ENCODE measurements around the gene KRTAP29-1. TPM values are rescaled to one million over a fixed set of nuclear protein-coding genes. Genes with fewer than 3 reads are reported as not detected.

The KRTAP29-1 gene
- total RNA-seq, 2 experiments from 2014 or later: not detected

DNA sequence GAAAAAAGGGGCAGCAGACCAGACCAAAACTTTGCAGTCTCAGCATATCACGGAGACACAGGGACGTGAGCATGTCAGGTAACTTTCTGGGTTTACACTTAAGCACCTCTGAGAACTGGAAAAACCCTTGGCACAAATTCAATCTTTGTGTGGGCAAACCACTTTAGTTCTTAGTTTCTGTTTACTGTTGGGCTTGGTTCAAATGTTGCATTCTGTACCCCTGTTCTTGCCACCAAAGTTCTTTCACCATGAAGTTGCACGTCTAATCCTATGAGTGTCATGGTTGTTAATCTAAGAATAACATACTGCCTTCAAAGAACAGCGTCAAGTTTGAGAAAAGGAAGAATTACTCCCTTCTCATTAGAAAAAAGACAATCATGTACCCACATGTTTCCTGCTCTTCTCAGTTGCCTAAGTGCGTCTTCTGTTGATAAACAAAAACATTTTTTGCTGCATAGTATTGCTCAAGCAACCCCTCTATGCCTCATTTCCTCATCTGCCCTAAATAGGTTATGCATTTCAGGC, 36.4 kb upstream of the KRTAP29-1 start:
- Mint-ChIP-seq H3K4me3 (no peak overlapping the region), H3K4me1 (ENCODE audit: low read depth) (peaks cover 80% of the 10 kb centered on the region), H3K36me3 (peaks cover 12% of the 10 kb centered on the region)

DNA sequence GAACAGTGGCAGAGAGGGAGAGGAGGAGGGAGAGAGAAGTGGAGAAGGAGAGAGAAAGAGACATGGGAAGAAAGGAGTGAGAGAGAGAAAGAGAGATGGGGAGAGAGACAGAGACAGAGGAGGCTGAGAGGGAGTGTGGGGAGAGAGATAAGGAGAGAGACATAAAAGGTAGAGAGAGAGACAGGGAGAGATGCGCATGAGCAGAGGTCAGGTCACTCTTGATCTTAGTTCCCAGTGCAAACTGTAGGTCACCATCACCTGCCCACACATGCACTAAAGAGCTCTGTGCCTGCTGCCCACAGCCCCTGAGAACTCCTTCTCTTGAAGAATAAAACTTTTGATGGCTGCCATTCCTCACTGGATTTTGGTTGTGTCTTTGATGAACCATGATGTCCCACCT, 33.1 kb upstream of the KRTAP29-1 start:
- no peaks in the 10 kb centered on the region for H3K27me3 Mint-ChIP-seq
- no peak for DNase-seq
- no peak overlapping the region for H3K4me3 Mint-ChIP-seq
- intact Hi-C loops (cut with micrococcal nuclease): loop anchor here (5.0 kb wide), 2 partner anchors 162 to 418 kb away; no protein-coding TSS in a partner anchor
- no peaks in the 10 kb centered on the region for H3K36me3 Mint-ChIP-seq
- H3K27ac Mint-ChIP-seq: no peak overlapping the region
- CTCF ChIA-PET: no interaction called here
- POLR2A ChIA-PET: no interaction called here
- no peaks in the 10 kb centered on the region for H3K9me3 Mint-ChIP-seq
- H3K4me1 Mint-ChIP-seq (ENCODE audit: low read depth): peaks cover 63% of the 10 kb centered on the region

More for the DNA sequence above, 36.4 kb upstream of the KRTAP29-1 start:
- H3K27ac Mint-ChIP-seq: peak overlapping the region; percentile 68
- DNase-seq: peak; percentile 43
- CTCF ChIA-PET: interaction anchor here (2.8 kb wide), 1 partner anchor 65 kb away, joined by 10 read pairs; no protein-coding TSS in a partner anchor
- POLR2A ChIA-PET: no interaction called here
- peaks cover 1% of the 10 kb centered on the region for H3K27me3 Mint-ChIP-seq
- intact Hi-C loops (cut with micrococcal nuclease): loop anchor here (2.0 to 5.0 kb wide), 3 partner anchors 30 to 422 kb away; partner anchors contain the start of gene KRTAP16-1
- peaks cover 13% of the 10 kb centered on the region for H3K9me3 Mint-ChIP-seq

- no peak for DNase-seq
- Mint-ChIP-seq H3K27me3 (no peaks in the 10 kb centered on the region), H3K9me3 (no peaks in the 10 kb centered on the region), H3K36me3 (no peaks in the 10 kb centered on the region), H3K4me3 (no peak overlapping the region), H3K27ac (no peak overlapping the region), H3K4me1 (ENCODE audit: low read depth) (peaks cover 52% of the 10 kb centered on the region)
- intact Hi-C loops (cut with micrococcal nuclease): loop anchor here (5.0 kb wide), 2 partner anchors 163 to 417 kb away; no protein-coding TSS in a partner anchor
- ChIA-PET POLR2A (no interaction called here), CTCF (interaction anchor here (1.3 to 2.1 kb wide), 3 partner anchors 13 to 314 kb away, joined by 3 to 6 read pairs (median 4); no protein-coding TSS in a partner anchor)
Measured at GRCh38 chr17:41334385-41335305, 32.0 kb upstream of the KRTAP29-1 start.

DNA sequence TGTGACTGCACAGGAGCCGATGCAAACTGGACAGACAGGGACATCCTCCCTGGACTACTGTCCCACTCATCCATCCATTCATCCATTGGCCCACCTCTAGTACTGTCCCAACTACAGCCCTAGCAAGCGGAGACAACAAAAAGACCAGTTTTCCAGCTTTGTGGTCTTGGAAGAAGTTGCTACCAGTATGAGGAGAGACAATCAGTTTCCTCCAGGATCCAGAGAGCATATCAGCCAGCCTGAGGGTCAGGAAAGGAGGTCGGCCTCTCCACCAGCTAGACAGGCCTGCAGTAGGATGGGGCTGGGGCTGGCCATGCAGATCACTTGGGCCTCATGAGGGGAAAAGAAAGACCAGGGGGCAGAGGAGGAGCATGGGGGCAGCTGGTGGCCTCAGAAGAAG, 31.2 kb upstream of the KRTAP29-1 start:
- Mint-ChIP-seq H3K36me3 (no peaks in the 10 kb centered on the region), H3K27me3 (no peaks in the 10 kb centered on the region), H3K9me3 (no peaks in the 10 kb centered on the region), H3K27ac (no peak overlapping the region), H3K4me3 (no peak overlapping the region), H3K4me1 (ENCODE audit: low read depth) (peaks cover 46% of the 10 kb centered on the region)
- intact Hi-C loops (cut with micrococcal nuclease): no loop called here
- no peak for DNase-seq
- POLR2A ChIA-PET: no interaction called here
- CTCF ChIA-PET: interaction anchor here (0.6 to 2.1 kb wide), 4 partner anchors 12 to 477 kb away, joined by 3 to 6 read pairs (median 4); no protein-coding TSS in a partner anchor

GRCh38 chr17:41333098-41333497, 30.4 kb upstream of the KRTAP29-1 start:
- ChIA-PET CTCF (interaction anchor here (0.6 to 2.1 kb wide), 2 partner anchors 11 to 476 kb away, joined by 3 to 6 read pairs; no protein-coding TSS in a partner anchor), POLR2A (no interaction called here)
- no peaks in the 10 kb centered on the region for H3K27me3 Mint-ChIP-seq
- DNase-seq: no peak
- no peaks in the 10 kb centered on the region for H3K9me3 Mint-ChIP-seq
- no peak overlapping the region for H3K27ac Mint-ChIP-seq
- H3K4me1 Mint-ChIP-seq (ENCODE audit: low read depth): peaks cover 44% of the 10 kb centered on the region
- intact Hi-C loops (cut with micrococcal nuclease): no loop called here
- H3K4me3 Mint-ChIP-seq: no peak overlapping the region
- no peaks in the 10 kb centered on the region for H3K36me3 Mint-ChIP-seq

DNA sequence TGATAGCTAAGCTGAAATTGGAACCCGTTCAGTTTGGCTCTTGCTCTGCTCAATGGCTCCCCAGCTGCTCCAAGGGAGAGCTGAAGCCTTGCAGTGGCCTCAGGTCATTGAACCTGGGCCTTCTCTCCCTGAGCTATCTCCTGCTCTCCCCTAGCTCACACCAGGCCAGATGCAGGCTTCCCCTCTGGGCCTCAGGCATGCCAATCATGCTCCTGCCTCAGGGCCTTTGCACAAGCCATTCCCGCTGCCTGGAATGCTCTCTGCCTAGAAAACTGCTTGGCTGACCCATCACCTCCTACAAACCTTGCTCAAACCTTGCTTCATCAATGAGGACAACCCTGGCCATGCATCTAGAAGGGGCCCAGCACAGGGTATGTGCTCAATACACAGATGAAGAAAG, 29.6 kb upstream of the KRTAP29-1 start:
- no peak for DNase-seq
- Mint-ChIP-seq H3K36me3 (no peaks in the 10 kb centered on the region), H3K4me1 (ENCODE audit: low read depth) (peaks cover 44% of the 10 kb centered on the region), H3K27ac (no peak overlapping the region), H3K27me3 (no peaks in the 10 kb centered on the region), H3K9me3 (no peaks in the 10 kb centered on the region), H3K4me3 (no peak overlapping the region)
- intact Hi-C loops (cut with micrococcal nuclease): no loop called here
- CTCF ChIA-PET: interaction anchor here (1.3 to 2.5 kb wide), 2 partner anchors 10 to 217 kb away, joined by 4 to 15 read pairs; no protein-coding TSS in a partner anchor
- POLR2A ChIA-PET: no interaction called here

DNA sequence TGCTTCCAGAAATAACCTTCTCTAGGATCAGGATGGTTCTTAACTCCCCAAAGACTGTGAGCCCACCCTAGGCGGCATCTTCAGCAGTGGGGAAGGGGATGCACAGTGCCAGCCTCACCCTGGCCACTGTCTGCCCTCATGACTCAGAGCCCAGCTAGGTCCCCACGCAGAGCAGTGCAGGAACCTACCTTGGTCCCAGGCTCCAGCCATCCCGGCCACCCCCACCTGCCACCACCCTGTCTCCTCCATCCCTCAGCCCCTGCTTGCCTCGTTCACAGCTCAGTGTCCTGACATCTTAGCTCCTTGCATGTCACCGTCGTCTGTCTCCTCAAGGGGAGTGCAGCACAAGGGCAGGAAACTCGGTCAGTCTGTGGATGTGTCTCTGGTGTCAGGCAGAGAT, 29.0 kb upstream of the KRTAP29-1 start:
- ChIA-PET POLR2A (no interaction called here), CTCF (interaction anchor here (1.3 to 2.5 kb wide), 2 partner anchors 9 to 217 kb away, joined by 4 to 15 read pairs; no protein-coding TSS in a partner anchor)
- no peaks in the 10 kb centered on the region for H3K27me3 Mint-ChIP-seq
- intact Hi-C loops (cut with micrococcal nuclease): no loop called here
- no peak overlapping the region for H3K27ac Mint-ChIP-seq
- no peaks in the 10 kb centered on the region for H3K9me3 Mint-ChIP-seq
- no peak for DNase-seq
- peaks cover 51% of the 10 kb centered on the region for H3K4me1 Mint-ChIP-seq (ENCODE audit: low read depth)
- no peaks in the 10 kb centered on the region for H3K36me3 Mint-ChIP-seq
- no peak overlapping the region for H3K4me3 Mint-ChIP-seq

GRCh38 chr17:41329279-41329948, 26.8 kb upstream of the KRTAP29-1 start:
- Mint-ChIP-seq H3K4me1 (ENCODE audit: low read depth) (peaks cover 47% of the 10 kb centered on the region), H3K27ac (no peak overlapping the region), H3K9me3 (no peaks in the 10 kb centered on the region), H3K27me3 (no peaks in the 10 kb centered on the region), H3K4me3 (no peak overlapping the region), H3K36me3 (no peaks in the 10 kb centered on the region)
- POLR2A ChIA-PET: no interaction called here
- intact Hi-C loops (cut with micrococcal nuclease): loop anchor here (10.0 kb wide), 1 partner anchor 525 kb away; no protein-coding TSS in a partner anchor
- CTCF ChIA-PET: interaction anchor here (0.6 to 1.8 kb wide), 7 partner anchors 8 to 416 kb away, joined by 3 to 5 read pairs (median 4); no protein-coding TSS in a partner anchor
- DNase-seq: peak; percentile 55

DNA sequence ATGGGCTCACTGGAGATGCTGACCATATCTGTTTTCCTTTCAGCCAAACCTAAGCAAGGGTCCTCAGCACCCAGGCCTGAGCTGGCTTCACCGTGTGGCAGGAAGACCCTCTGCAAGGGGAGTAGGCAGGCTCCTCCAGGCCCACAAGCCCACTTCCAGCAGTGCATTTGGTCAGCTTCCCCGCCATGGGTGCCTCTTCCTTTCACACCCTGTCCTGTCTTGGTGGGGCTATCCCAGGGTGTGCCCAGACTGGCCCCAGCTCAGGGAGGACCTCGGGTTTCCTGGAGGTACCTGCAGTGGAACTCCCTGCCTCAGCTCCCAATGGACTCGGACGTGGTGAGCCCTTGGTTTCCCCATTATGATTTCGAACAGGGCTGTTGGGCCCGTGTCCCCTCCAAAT, 25.6 kb upstream of the KRTAP29-1 start:
- Mint-ChIP-seq H3K27me3 (no peaks in the 10 kb centered on the region), H3K4me1 (ENCODE audit: low read depth) (peaks cover 46% of the 10 kb centered on the region)
- POLR2A ChIA-PET: no interaction called here

DNA sequence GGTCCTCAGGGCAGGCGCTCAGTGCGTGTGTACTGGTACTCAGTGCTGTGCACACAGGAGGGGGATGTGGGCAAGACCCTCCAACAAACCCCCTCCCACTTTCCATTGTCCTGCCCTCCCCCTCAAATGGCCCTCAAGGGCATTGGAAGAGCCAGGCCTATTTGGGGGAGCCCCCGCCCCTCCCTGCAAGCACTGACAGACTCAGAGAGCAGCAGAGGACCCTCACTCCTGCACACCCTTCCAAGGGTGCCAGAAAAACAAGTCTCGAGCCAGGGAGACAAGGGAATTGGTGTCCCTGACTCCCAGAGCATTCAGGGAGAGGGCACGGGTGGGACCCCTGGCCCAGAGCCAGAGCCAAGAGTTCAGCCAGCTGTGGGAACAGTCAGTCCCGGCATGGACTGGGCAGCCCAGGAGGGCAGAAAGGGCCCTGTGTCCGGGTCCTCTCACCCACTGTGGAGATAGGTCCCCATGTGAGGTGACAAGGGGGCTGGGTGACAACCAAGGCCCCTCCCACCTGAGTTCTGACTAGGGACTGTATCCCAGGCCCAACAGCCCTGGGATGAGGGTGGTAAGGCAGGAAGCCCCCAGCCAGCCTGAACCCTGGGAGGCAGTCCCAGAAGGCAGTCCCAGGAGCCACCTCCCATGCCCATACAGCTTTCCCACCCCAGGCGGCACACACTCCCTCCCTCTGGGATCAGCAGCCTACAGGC, 24.9 kb upstream of the KRTAP29-1 start:
- no peak overlapping the region for H3K4me3 Mint-ChIP-seq

More for the DNA sequence above, 25.6 kb upstream of the KRTAP29-1 start:
- intact Hi-C loops (cut with micrococcal nuclease): loop anchor here (10.0 kb wide), 1 partner anchor 523 kb away; no protein-coding TSS in a partner anchor
- CTCF ChIA-PET: interaction anchor here (1.3 to 1.8 kb wide), 2 partner anchors 9 to 168 kb away, joined by 4 read pairs; no protein-coding TSS in a partner anchor
- no peak for DNase-seq
- H3K9me3 Mint-ChIP-seq: no peaks in the 10 kb centered on the region
- no peaks in the 10 kb centered on the region for H3K36me3 Mint-ChIP-seq
- H3K4me3 Mint-ChIP-seq: no peak overlapping the region
- H3K27ac Mint-ChIP-seq: no peak overlapping the region

More for the DNA sequence above, 24.9 kb upstream of the KRTAP29-1 start:
- Mint-ChIP-seq H3K4me1 (ENCODE audit: low read depth) (peaks cover 47% of the 10 kb centered on the region), H3K36me3 (no peaks in the 10 kb centered on the region), H3K27ac (no peak overlapping the region), H3K9me3 (no peaks in the 10 kb centered on the region), H3K27me3 (no peaks in the 10 kb centered on the region)
- intact Hi-C loops (cut with micrococcal nuclease): loop anchor here (10.0 kb wide), 1 partner anchor 523 kb away; no protein-coding TSS in a partner anchor
- ChIA-PET POLR2A (no interaction called here), CTCF (interaction anchor here (1.3 kb wide), 1 partner anchor 10 kb away, joined by 4 read pairs; no protein-coding TSS in a partner anchor)
- no peak for DNase-seq

Measured in activated CD4-positive, alpha-beta memory T cell treated with anti-CD3 and anti-CD28 coated beads for 36 hours (primary cell).